D341Med (cell line): ENCODE measurements around the gene IGSF21.

ENCODE experiments used
- DNase-seq: peaks from one replicate; pipeline ENCODE4 v3.0.0; 2012; ENCODE audit warnings: low spot score

IGSF21 gene

GRCh38 chr1:18107369-18108298 is at the start of gene IGSF21:
Gene IGSF21, plus strand, starts transcription at chr1:18107798. Its CDS starts 331 bp downstream, at chr1:18108129.
- peak; percentile 82 for DNase-seq

- DNase-seq: no peak
Observed at GRCh38 chr1:18058206-18058921, 49.2 kb upstream of the IGSF21 start.

GRCh38 chr1:18058981-18059605 is 48.5 kb upstream of the IGSF21 start:
- DNase-seq: no peak

GRCh38 chr1:18060366-18060765 is 47.2 kb upstream of the IGSF21 start:
- no peak for DNase-seq

- no peak for DNase-seq
Observed at GRCh38 chr1:18062185-18062584, 45.4 kb upstream of the IGSF21 start.

- DNase-seq: no peak
Observed at GRCh38 chr1:18064534-18064933, 43.1 kb upstream of the IGSF21 start.

- no peak for DNase-seq
Observed at GRCh38 chr1:18066576-18066975, 41.0 kb upstream of the IGSF21 start.

GRCh38 chr1:18069903-18070302 is 37.7 kb upstream of the IGSF21 start:
- DNase-seq: no peak

GRCh38 chr1:18072066-18072465 is 35.5 kb upstream of the IGSF21 start:
- no peak for DNase-seq

- DNase-seq: no peak
Observed at GRCh38 chr1:18073066-18073642, 34.4 kb upstream of the IGSF21 start.

GRCh38 chr1:18077657-18078215 is 29.9 kb upstream of the IGSF21 start:
- DNase-seq: no peak

GRCh38 chr1:18079941-18080735 is 27.5 kb upstream of the IGSF21 start:
- DNase-seq: no peak

- no peak for DNase-seq
Observed at GRCh38 chr1:18085387-18086074, 22.1 kb upstream of the IGSF21 start.

- no peak for DNase-seq
Observed at GRCh38 chr1:18088077-18088594, 19.5 kb upstream of the IGSF21 start.

GRCh38 chr1:18089488-18089887 is 18.1 kb upstream of the IGSF21 start:
- DNase-seq: no peak

- DNase-seq: no peak
Observed at GRCh38 chr1:18090636-18091035, 17.0 kb upstream of the IGSF21 start.

GRCh38 chr1:18091660-18092446 is 15.7 kb upstream of the IGSF21 start:
- DNase-seq: no peak

- no peak for DNase-seq
Observed at GRCh38 chr1:18093193-18093592, 14.4 kb upstream of the IGSF21 start.

GRCh38 chr1:18093646-18094045 is 14.0 kb upstream of the IGSF21 start:
- DNase-seq: no peak

GRCh38 chr1:18094096-18094495 is 13.5 kb upstream of the IGSF21 start:
- no peak for DNase-seq
